Measurements from ENCODE around the gene NIF3L1. TPM values are rescaled to one million over a fixed set of nuclear protein-coding genes. Genes with fewer than 3 reads are reported as not detected.

The NIF3L1 gene
- polyA plus RNA-seq, 1 experiment: 38.7 TPM

- no peak for DNase-seq (ENCODE audit: low read depth, low spot score)
- no peaks in the 10 kb centered on the region for H3K9me3 ChIP-seq (ENCODE audit: control insufficient read depth, insufficient read depth, low read length)
- ChIA-PET CTCF (interaction anchor here (1.0 kb wide), 1 partner anchor 148 kb away, joined by 3 read pairs; no protein-coding TSS in a partner anchor), POLR2A (interaction anchor here (0.6 to 0.7 kb wide), 2 partner anchors 113 to 1470 kb away, joined by 3 read pairs; no protein-coding TSS in a partner anchor)
- no peak overlapping the region for H3K27ac ChIP-seq (ENCODE audit: low read depth, low read length)
- no peaks in the 10 kb centered on the region for H3K27me3 ChIP-seq (ENCODE audit: control insufficient read depth, insufficient read depth, low read length)
- no peak for TF ChIP-seq CTCF (IDR thresholded peaks at IDR 0.05; ENCODE audit: low read depth, low read length)
- H3K4me3 ChIP-seq (ENCODE audit: low read depth, low read length): peak overlapping the region; percentile 76
These were observed 27.5 kb upstream of the NIF3L1 start for GRCh38 chr2:200861617-200862155.

GRCh38 chr2:200862532-200863000 lies 26.6 kb upstream of the NIF3L1 start:
- no peak overlapping the region for H3K27ac ChIP-seq (ENCODE audit: low read depth, low read length)

GRCh38 chr2:200863782-200864175 lies 25.4 kb upstream of the NIF3L1 start:
- no peaks in the 10 kb centered on the region for H3K9me3 ChIP-seq (ENCODE audit: control insufficient read depth, insufficient read depth, low read length)
- peak overlapping the region; percentile 76 for H3K4me3 ChIP-seq (ENCODE audit: low read depth, low read length)
- no peak for DNase-seq (ENCODE audit: low read depth, low spot score)
- peak overlapping the region; percentile 98 for H3K27ac ChIP-seq (ENCODE audit: low read depth, low read length)
- no peaks in the 10 kb centered on the region for H3K27me3 ChIP-seq (ENCODE audit: control insufficient read depth, insufficient read depth, low read length)
- no peak for TF ChIP-seq CTCF (IDR thresholded peaks at IDR 0.05; ENCODE audit: low read depth, low read length)
- CTCF ChIA-PET: interaction anchor here (0.6 to 2.1 kb wide), 5 partner anchors 9 to 288 kb away, joined by 3 to 6 read pairs (median 4); no protein-coding TSS in a partner anchor
- POLR2A ChIA-PET: interaction anchor here (0.5 to 1.8 kb wide), 15 partner anchors 9 to 158 kb away, joined by 3 to 22 read pairs (median 4); partner anchors contain the start of genes BZW1, NIF3L1 and PPIL3

More at GRCh38 chr2:200862532-200863000, 26.6 kb upstream of the NIF3L1 start:
- DNase-seq (ENCODE audit: low read depth, low spot score): no peak
- ChIA-PET CTCF (no interaction called here), POLR2A (interaction anchor here (0.6 kb wide), 1 partner anchor 114 kb away, joined by 3 read pairs; no protein-coding TSS in a partner anchor)
- Histone ChIP-seq H3K27me3 (ENCODE audit: control insufficient read depth, insufficient read depth, low read length) (no peaks in the 10 kb centered on the region), H3K9me3 (ENCODE audit: control insufficient read depth, insufficient read depth, low read length) (no peaks in the 10 kb centered on the region), H3K4me3 (ENCODE audit: low read depth, low read length) (peak overlapping the region; percentile 76)
- TF ChIP-seq CTCF (IDR thresholded peaks at IDR 0.05; ENCODE audit: low read depth, low read length): no peak

GRCh38 chr2:200864176-200865034 lies 24.8 kb upstream of the NIF3L1 start, which contains the start of gene CLK1:
TSS of gene CLK1 (minus strand) at chr2:200864658. CDS start at chr2:200861862, 2,796 bp downstream.
- CTCF ChIA-PET: interaction anchor here (0.6 to 2.1 kb wide), 5 partner anchors 9 to 288 kb away, joined by 3 to 6 read pairs (median 4); no protein-coding TSS in a partner anchor
- no peaks in the 10 kb centered on the region for H3K9me3 ChIP-seq (ENCODE audit: control insufficient read depth, insufficient read depth, low read length)
- H3K27me3 ChIP-seq (ENCODE audit: control insufficient read depth, insufficient read depth, low read length): no peaks in the 10 kb centered on the region
- POLR2A ChIA-PET: interaction anchor here (0.5 to 1.8 kb wide), 17 partner anchors 9 to 159 kb away, joined by 3 to 22 read pairs (median 4); partner anchors contain the start of genes BZW1, NIF3L1, ORC2 and PPIL3
- DNase-seq (ENCODE audit: low read depth, low spot score): peak; percentile 81
- H3K27ac ChIP-seq (ENCODE audit: low read depth, low read length): peak within 1 kb of the TSS; percentile 98
- peak within 1 kb of the TSS; percentile 76 for H3K4me3 ChIP-seq (ENCODE audit: low read depth, low read length)
- no peak for TF ChIP-seq CTCF (IDR thresholded peaks at IDR 0.05; ENCODE audit: low read depth, low read length)
